Memory B cell (primary cell): ENCODE results near the gene BCAP31.
"Not testable (repeated sequence)": the region's sequence is repeated elsewhere in the genome, so short reads cannot be mapped to it uniquely, and the experiment has no call there.

Experiments
- ATAC-seq: fragments of 150-1000 bp; cut with Tn5 transposase; 2 replicates; pipeline ENCODE4 v1.10.0; 2021; ENCODE audit warnings: low read depth, mild to moderate bottlenecking, moderate library complexity
- DNase-seq, 2 donors: peaks; one replicate each; pipeline ENCODE4 v3.0.0; 2022; ENCODE audit warnings: low spot score in 2 of 2
- H3K27ac Mint-ChIP-seq: one replicate; pipeline ENCODE4 v1.8.0; 2022; ENCODE audit warnings: mild to moderate bottlenecking, moderate library complexity, mixed read lengths
- H3K27me3 Mint-ChIP-seq: one replicate; pipeline ENCODE4 v1.8.0; 2022; ENCODE audit warnings: mixed read lengths
- H3K36me3 Mint-ChIP-seq: one replicate; pipeline ENCODE4 v1.8.0; 2022; ENCODE audit warnings: mild to moderate bottlenecking, mixed read lengths
- H3K4me1 Mint-ChIP-seq: one replicate; pipeline ENCODE4 v1.8.0; 2022; ENCODE audit warnings: mixed read lengths
- H3K4me3 Mint-ChIP-seq: one replicate; pipeline ENCODE4 v1.8.0; 2022; ENCODE audit warnings: mild to moderate bottlenecking, moderate library complexity, mixed read lengths
- H3K9me3 Mint-ChIP-seq: one replicate; pipeline ENCODE4 v1.8.0; 2022; ENCODE audit warnings: mixed read lengths

BCAP31 gene

GRCh38 chrX:153766098-153766817, 42.1 kb upstream of the BCAP31 start:
- DNase-seq (no peak), ATAC-seq (no peak)
- Mint-ChIP-seq H3K9me3 (no peaks in the 10 kb centered on the region), H3K27ac (no peak overlapping the region), H3K27me3 (no peaks in the 10 kb centered on the region), H3K4me1 (peaks cover 10% of the 10 kb centered on the region), H3K4me3 (no peak overlapping the region), H3K36me3 (no peaks in the 10 kb centered on the region)

GRCh38 chrX:153765138-153766079, 41.2 kb upstream of the BCAP31 start:
- Mint-ChIP-seq H3K4me1 (peaks cover 10% of the 10 kb centered on the region), H3K9me3 (no peaks in the 10 kb centered on the region), H3K4me3 (no peak overlapping the region), H3K27me3 (no peaks in the 10 kb centered on the region), H3K36me3 (no peaks in the 10 kb centered on the region), H3K27ac (no peak overlapping the region)
- DNase-seq = no peak
- ATAC-seq = no peak

GRCh38 chrX:153764786-153765137, 40.6 kb upstream of the BCAP31 start:
- Mint-ChIP-seq H3K27me3 (no peaks in the 10 kb centered on the region), H3K4me1 (peaks cover 10% of the 10 kb centered on the region), H3K27ac (no peak overlapping the region), H3K36me3 (no peaks in the 10 kb centered on the region), H3K4me3 (no peak overlapping the region), H3K9me3 (no peaks in the 10 kb centered on the region)
- no peak for DNase-seq
- no peak for ATAC-seq

- H3K36me3 Mint-ChIP-seq = no peaks in the 10 kb centered on the region
- peaks cover 10% of the 10 kb centered on the region for H3K4me1 Mint-ChIP-seq
- H3K27me3 Mint-ChIP-seq = no peaks in the 10 kb centered on the region
- no peak within 1 kb of the TSS for H3K27ac Mint-ChIP-seq
- peak; percentile 62 to 77 for DNase-seq
- H3K9me3 Mint-ChIP-seq = no peaks in the 10 kb centered on the region
- H3K4me3 Mint-ChIP-seq = no peak within 1 kb of the TSS
- ATAC-seq = peak; percentile 90
Measured at GRCh38 chrX:153763989-153764755, 40.0 kb upstream of the BCAP31 start, which contains the start of gene PLXNB3. PLXNB3 (plus strand) TSS chrX:153764249; CDS start chrX:153765536, 1,287 bp downstream.

GRCh38 chrX:153763298-153763932, 39.2 kb upstream of the BCAP31 start:
- no peak overlapping the region for H3K4me3 Mint-ChIP-seq

GRCh38 chrX:153762626-153763173, 38.5 kb upstream of the BCAP31 start:
- Mint-ChIP-seq H3K36me3 (no peaks in the 10 kb centered on the region), H3K4me3 (no peak overlapping the region), H3K9me3 (no peaks in the 10 kb centered on the region), H3K27me3 (no peaks in the 10 kb centered on the region), H3K4me1 (peaks cover 14% of the 10 kb centered on the region), H3K27ac (no peak overlapping the region)
- DNase-seq (no peak), ATAC-seq (no peak)

More at GRCh38 chrX:153763298-153763932, 39.2 kb upstream of the BCAP31 start:
- peaks cover 13% of the 10 kb centered on the region for H3K4me1 Mint-ChIP-seq
- ATAC-seq = no peak
- no peaks in the 10 kb centered on the region for H3K27me3 Mint-ChIP-seq
- H3K9me3 Mint-ChIP-seq = no peaks in the 10 kb centered on the region
- no peak for DNase-seq
- H3K27ac Mint-ChIP-seq = no peak overlapping the region
- no peaks in the 10 kb centered on the region for H3K36me3 Mint-ChIP-seq

- Mint-ChIP-seq H3K4me3 (no peak overlapping the region), H3K9me3 (no peaks in the 10 kb centered on the region), H3K36me3 (no peaks in the 10 kb centered on the region), H3K27me3 (no peaks in the 10 kb centered on the region), H3K27ac (no peak overlapping the region), H3K4me1 (peaks cover 16% of the 10 kb centered on the region)
- no peak for ATAC-seq
- DNase-seq = no peak
Measured at GRCh38 chrX:153761863-153762262, 37.7 kb upstream of the BCAP31 start.

- no peak overlapping the region for H3K4me3 Mint-ChIP-seq
- no peaks in the 10 kb centered on the region for H3K27me3 Mint-ChIP-seq
- ATAC-seq (no peak), DNase-seq (no peak)
- no peaks in the 10 kb centered on the region for H3K9me3 Mint-ChIP-seq
- H3K27ac Mint-ChIP-seq = no peak overlapping the region
- peaks cover 6% of the 10 kb centered on the region for H3K4me1 Mint-ChIP-seq
- no peaks in the 10 kb centered on the region for H3K36me3 Mint-ChIP-seq
Measured at GRCh38 chrX:153755136-153755535, 30.9 kb upstream of the BCAP31 start.

- H3K36me3 Mint-ChIP-seq = no peaks in the 10 kb centered on the region
- H3K27ac Mint-ChIP-seq = no peak overlapping the region
- peaks cover 7% of the 10 kb centered on the region for H3K4me1 Mint-ChIP-seq
- H3K27me3 Mint-ChIP-seq = no peaks in the 10 kb centered on the region
- no peaks in the 10 kb centered on the region for H3K9me3 Mint-ChIP-seq
- ATAC-seq (no peak), DNase-seq (no peak)
- H3K4me3 Mint-ChIP-seq = no peak overlapping the region
Measured at GRCh38 chrX:153750127-153750774, 26.1 kb upstream of the BCAP31 start.

- H3K4me1 Mint-ChIP-seq = peaks cover 12% of the 10 kb centered on the region
- not testable (repeated sequence) for ATAC-seq, DNase-seq, H3K36me3 Mint-ChIP-seq, H3K27ac Mint-ChIP-seq, H3K4me3 Mint-ChIP-seq, H3K9me3 Mint-ChIP-seq, H3K27me3 Mint-ChIP-seq
Measured at GRCh38 chrX:153749017-153749416, 24.8 kb upstream of the BCAP31 start.

GRCh38 chrX:153746991-153747390, 22.8 kb upstream of the BCAP31 start:
- not testable (repeated sequence) for H3K4me3 Mint-ChIP-seq, H3K36me3 Mint-ChIP-seq, H3K27ac Mint-ChIP-seq, H3K9me3 Mint-ChIP-seq, H3K27me3 Mint-ChIP-seq, DNase-seq, ATAC-seq
- H3K4me1 Mint-ChIP-seq = peaks cover 14% of the 10 kb centered on the region

- no peak for ATAC-seq
- Mint-ChIP-seq H3K4me1 (peaks cover 14% of the 10 kb centered on the region), H3K27me3 (no peaks in the 10 kb centered on the region), H3K4me3 (no peak overlapping the region), H3K36me3 (no peaks in the 10 kb centered on the region), H3K27ac (no peak overlapping the region), H3K9me3 (no peaks in the 10 kb centered on the region)
- DNase-seq = no peak
Measured at GRCh38 chrX:153746359-153746758, 22.2 kb upstream of the BCAP31 start.

- DNase-seq, H3K9me3 Mint-ChIP-seq, H3K27ac Mint-ChIP-seq, H3K36me3 Mint-ChIP-seq, H3K27me3 Mint-ChIP-seq, ATAC-seq: not testable (repeated sequence)
- peak overlapping the region; percentile 46 for H3K4me3 Mint-ChIP-seq
- peaks cover 17% of the 10 kb centered on the region for H3K4me1 Mint-ChIP-seq
Measured at GRCh38 chrX:153745067-153745433, 20.9 kb upstream of the BCAP31 start.
